ENCODE results near the gene LRMDA. TPM values are rescaled to one million over a fixed set of nuclear protein-coding genes. Genes with fewer than 3 reads are reported as not detected.

Gene LRMDA
- total and polyA plus RNA-seq, 2 of the 8 experiments (the other 6 are each of a cell fraction or from before 2014, with no cell fraction given), result 0.86 to 2.8 TPM

DNA sequence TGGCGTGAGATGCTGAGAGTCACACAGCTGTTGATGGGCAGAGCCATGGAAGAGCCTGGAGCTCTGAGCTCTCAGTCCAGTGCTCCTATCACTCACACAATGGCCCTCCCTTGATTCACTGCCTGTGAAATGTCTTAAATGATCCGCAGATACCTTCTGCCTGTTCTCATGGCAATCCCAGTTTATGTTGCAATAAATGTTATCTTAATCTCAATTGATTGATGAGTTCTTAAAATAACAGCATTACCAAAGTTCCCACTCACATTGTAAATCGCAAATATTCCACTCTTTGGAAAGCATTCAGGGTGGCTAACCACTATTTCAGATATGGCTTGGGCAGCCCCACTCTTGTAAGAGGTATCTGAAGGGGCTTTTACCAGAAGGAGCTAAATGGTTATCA is 865.5 kb downstream of the LRMDA start:
- CTCF ChIA-PET (ENCODE audit: partially characterized antibody), result interaction anchor here (0.9 to 1.5 kb wide), 2 partner anchors 9 to 18 kb away, joined by 3 to 4 read pairs; no protein-coding TSS in a partner anchor
- Histone ChIP-seq H3K18ac (ENCODE audit: extremely low read depth, low read length) (no peak overlapping the region), H2BK5ac (ENCODE audit: low read depth, low read length) (no peak overlapping the region), H4K5ac (ENCODE audit: insufficient read length, low read depth, low read length) (no peak overlapping the region), H3K14ac (ENCODE audit: insufficient read length) (no peak overlapping the region), H4K8ac (ENCODE audit: extremely low read depth, insufficient read depth, low read length) (no peak overlapping the region), H2BK20ac (ENCODE audit: low read length) (0 out of 2 replicates have a peak overlapping the region, but pooled peaks have one; percentile 66), H2AFZ (ENCODE audit: low read length) (no peak overlapping the region), H2AK5ac (ENCODE audit: low read depth, low read length) (no peak overlapping the region), H3K4me3 (ENCODE audit: extremely low read depth in 1 of 4, insufficient read depth in 2 of 4, low read depth in 3 of 4, low read length in 4 of 4) (no peak overlapping the region), H3K27me3 (replicated peaks in 1 of 4; ENCODE audit: control insufficient read depth in 3 of 4, extremely low read depth in 1 of 4, insufficient read depth in 3 of 4, low read length in 3 of 4) (no peaks in the 10 kb centered on the region), H3K9me3 (ENCODE audit: insufficient read depth in 2 of 2, low read depth in 1 of 2, low read length in 1 of 2) (no peaks in the 10 kb centered on the region), H3K79me1 (ENCODE audit: low read depth, low read length) (no peaks in the 10 kb centered on the region), H4K91ac (replicated peaks; ENCODE audit: insufficient read length, low read length) (no peak overlapping the region), H3K4ac (replicated peaks; ENCODE audit: insufficient read length, low read depth, low read length) (no peak overlapping the region), H4K20me1 (replicated peaks in 1 of 2; ENCODE audit: control insufficient read depth in 1 of 2, insufficient read depth in 2 of 2, low read length in 2 of 2) (no peaks in the 10 kb centered on the region), H3K27ac (ENCODE audit: low read depth, low read length) (no peak overlapping the region), H3K36me3 (ENCODE audit: control insufficient read depth in 2 of 4, insufficient read depth in 4 of 4, low read length in 3 of 4) (no peaks in the 10 kb centered on the region), H2BK15ac (ENCODE audit: low read length) (no peak overlapping the region), H3K23me2 (ENCODE audit: low read depth, low read length) (no peaks in the 10 kb centered on the region), H2BK120ac (replicated peaks; ENCODE audit: low read depth, low read length) (no peak overlapping the region), H3K79me2 (ENCODE audit: control insufficient read depth in 1 of 2, insufficient read depth in 2 of 2, low read length in 2 of 2) (no peaks in the 10 kb centered on the region), H3K9ac (replicated peaks in 1 of 4; ENCODE audit: extremely low read depth in 1 of 4, low read depth in 3 of 4, low read length in 3 of 4) (no peak overlapping the region), H2BK12ac (ENCODE audit: low read depth, low read length) (no peak overlapping the region), H3K23ac (ENCODE audit: insufficient read length) (no peak overlapping the region), H3K4me2 (ENCODE audit: insufficient read depth in 1 of 2, low read depth in 2 of 2, low read length in 2 of 2) (no peak overlapping the region), H3K4me1 (replicated peaks in 1 of 4; ENCODE audit: control insufficient read depth in 3 of 4, insufficient read depth in 4 of 4, low read length in 3 of 4) (peaks cover 0 to 10% (median 3%) of the 10 kb centered on the region in 4 experiments; a peak in 3 of 7 replicates), H3K56ac (replicated peaks; ENCODE audit: insufficient read length, low read depth, low read length) (no peak overlapping the region)
- DNase-seq (ENCODE audit: low read depth in 1 of 2, low spot score in 2 of 2) (no peak), FAIRE-seq (no peak)
- TF ChIP-seq TCF12 (IDR thresholded peaks at IDR 0.05; ENCODE audit: low read depth, low read length), result no peak
- TF ChIP-seq, protein P1, sequence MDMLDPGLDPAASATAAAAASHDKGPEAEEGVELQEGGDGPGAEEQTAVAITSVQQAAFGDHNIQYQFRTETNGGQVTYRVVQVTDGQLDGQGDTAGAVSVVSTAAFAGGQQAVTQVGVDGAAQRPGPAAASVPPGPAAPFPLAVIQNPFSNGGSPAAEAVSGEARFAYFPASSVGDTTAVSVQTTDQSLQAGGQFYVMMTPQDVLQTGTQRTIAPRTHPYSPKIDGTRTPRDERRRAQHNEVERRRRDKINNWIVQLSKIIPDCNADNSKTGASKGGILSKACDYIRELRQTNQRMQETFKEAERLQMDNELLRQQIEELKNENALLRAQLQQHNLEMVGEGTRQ (IDR thresholded peaks at IDR 0.05; ENCODE audit: low read length), result no peak
- TF ChIP-seq, protein P2, sequence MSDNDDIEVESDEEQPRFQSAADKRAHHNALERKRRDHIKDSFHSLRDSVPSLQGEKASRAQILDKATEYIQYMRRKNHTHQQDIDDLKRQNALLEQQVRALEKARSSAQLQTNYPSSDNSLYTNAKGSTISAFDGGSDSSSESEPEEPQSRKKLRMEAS (IDR thresholded peaks at IDR 0.05), result no peak
- TF ChIP-seq, protein P3, sequence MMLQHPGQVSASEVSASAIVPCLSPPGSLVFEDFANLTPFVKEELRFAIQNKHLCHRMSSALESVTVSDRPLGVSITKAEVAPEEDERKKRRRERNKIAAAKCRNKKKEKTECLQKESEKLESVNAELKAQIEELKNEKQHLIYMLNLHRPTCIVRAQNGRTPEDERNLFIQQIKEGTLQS (IDR thresholded peaks at IDR 0.05; ENCODE audit: insufficient read depth, low read depth, low read length), result no peak
- no peak for TF ChIP-seq SP1 (IDR thresholded peaks at IDR 0.05; ENCODE audit: low read depth, low read length)
- TF ChIP-seq RXRA (IDR thresholded peaks at IDR 0.05; ENCODE audit: insufficient read depth, low read depth, low read length), result no peak
- no peak for TF ChIP-seq TEAD4 (IDR thresholded peaks at IDR 0.05; ENCODE audit: low read depth, low read length)
- TF ChIP-seq ZNF274 (IDR thresholded peaks at IDR 0.05; ENCODE audit: borderline replicate concordance, extremely low read depth, low read length), result no peak
- no peak for TF ChIP-seq SIX5 (IDR thresholded peaks at IDR 0.05; ENCODE audit: low read depth, low read length)
- no peak for TF ChIP-seq POLR2A (IDR thresholded peaks at IDR 0.05; ENCODE audit: control extremely low read depth in 1 of 2, low read depth in 2 of 2, low read length in 2 of 2)
- TF ChIP-seq KDM5A (IDR thresholded peaks at IDR 0.05; ENCODE audit: low read length), result no peak
- TF ChIP-seq ASH2L (IDR thresholded peaks at IDR 0.05; ENCODE audit: low read length), result no peak
- TF ChIP-seq SIN3A (conservative IDR thresholded peaks at IDR 0.05 in 1 of 2, IDR thresholded peaks at IDR 0.05 in 1 of 2; ENCODE audit: low read depth in 1 of 2, low read length in 2 of 2), result no peak
- TF ChIP-seq BACH1 (IDR thresholded peaks at IDR 0.05; ENCODE audit: low read length), result no peak
- 91% methylated on average over 3 of the region's 3 CpGs; no CpG with 5 or more reads in 1 of the 2 experiments for WGBS, 2 experiments (ENCODE audit: extremely low coverage in 1 of 2, insufficient coverage in 1 of 2, insufficient read length in 1 of 2, insufficient replicate concordance in 2 of 2, low coverage in 1 of 2, low lambda C conversion rate in 2 of 2, missing lambda C conversion rate in 1 of 2)
- POLR2A ChIA-PET (ENCODE audit: partially characterized antibody), result no interaction called here
